IPS-15b (cell line): ENCODE data around the gene LRIF1.

Experiments
- H3K27me3 ChIP-seq: one replicate; pipeline ENCODE4 v1.6.1; 2013; ENCODE audit warnings: low read length; ENCODE audit not compliant: control insufficient read depth, insufficient read depth
- H3K36me3 ChIP-seq: one replicate; pipeline ENCODE4 v1.6.1; 2013; ENCODE audit warnings: low read length; ENCODE audit not compliant: control insufficient read depth, insufficient read depth
- H3K4me1 ChIP-seq: one replicate; pipeline ENCODE4 v1.6.1; 2013; ENCODE audit warnings: mild to moderate bottlenecking, low read length; ENCODE audit not compliant: control insufficient read depth, insufficient read depth
- H3K4me3 ChIP-seq: one replicate; pipeline ENCODE4 v1.5.1; 2013; ENCODE audit warnings: low read depth, low read length
- H3K9ac ChIP-seq: one replicate; pipeline ENCODE4 v1.6.1; 2013; ENCODE audit warnings: low read depth, mild to moderate bottlenecking, low read length
- H3K9me3 ChIP-seq: one replicate; pipeline ENCODE4 v1.6.1; 2013; ENCODE audit warnings: mild to moderate bottlenecking, low read length; ENCODE audit not compliant: control insufficient read depth, insufficient read depth

LRIF1 gene

DNA sequence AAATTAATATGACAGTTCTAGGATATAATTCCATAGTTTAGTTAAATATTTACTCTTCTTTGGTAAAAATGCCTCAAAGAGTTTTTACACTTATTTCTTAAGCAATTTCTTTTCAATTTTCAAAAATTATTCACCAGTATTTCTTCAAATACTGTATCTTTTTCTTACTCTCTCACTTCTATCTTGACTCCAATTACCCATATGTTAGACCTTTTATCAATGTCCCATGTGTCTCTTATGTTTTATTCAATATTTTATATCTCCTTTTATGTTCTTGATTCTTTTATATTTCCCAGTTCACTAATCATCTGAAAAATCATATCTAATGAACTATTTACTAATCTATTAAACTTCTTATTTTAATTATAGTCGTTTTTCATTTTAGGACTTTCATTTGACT, 11.5 kb upstream of the LRIF1 start:
- H3K9ac ChIP-seq = no peak overlapping the region
- no peak overlapping the region for H3K4me3 ChIP-seq
- no peaks in the 10 kb centered on the region for H3K9me3 ChIP-seq
- no peaks in the 10 kb centered on the region for H3K36me3 ChIP-seq
- peaks cover 3% of the 10 kb centered on the region for H3K27me3 ChIP-seq
- no peaks in the 10 kb centered on the region for H3K4me1 ChIP-seq

DNA sequence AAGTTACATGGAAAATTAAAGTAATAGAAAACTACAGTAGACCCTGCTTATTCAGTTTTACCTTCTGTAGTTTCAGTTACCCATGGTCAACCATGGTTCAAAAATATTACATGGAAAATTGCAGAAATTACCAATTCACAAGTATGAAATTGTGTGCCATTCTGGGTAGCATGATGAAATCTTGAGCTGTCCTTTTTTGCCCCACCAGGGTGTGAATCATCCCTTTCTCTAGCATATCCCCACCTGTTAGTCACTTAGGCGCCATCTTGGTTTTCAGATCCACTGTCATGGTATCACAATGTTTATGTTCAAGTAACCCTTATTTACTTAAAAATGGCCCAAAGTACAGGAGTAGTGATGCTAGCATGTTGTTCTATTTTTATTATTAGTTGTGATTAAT, 3.5 kb upstream of the LRIF1 start:
- Histone ChIP-seq H3K4me1 (no peaks in the 10 kb centered on the region), H3K4me3 (no peak overlapping the region), H3K36me3 (no peaks in the 10 kb centered on the region), H3K9ac (no peak overlapping the region), H3K27me3 (no peaks in the 10 kb centered on the region), H3K9me3 (no peaks in the 10 kb centered on the region)

DNA sequence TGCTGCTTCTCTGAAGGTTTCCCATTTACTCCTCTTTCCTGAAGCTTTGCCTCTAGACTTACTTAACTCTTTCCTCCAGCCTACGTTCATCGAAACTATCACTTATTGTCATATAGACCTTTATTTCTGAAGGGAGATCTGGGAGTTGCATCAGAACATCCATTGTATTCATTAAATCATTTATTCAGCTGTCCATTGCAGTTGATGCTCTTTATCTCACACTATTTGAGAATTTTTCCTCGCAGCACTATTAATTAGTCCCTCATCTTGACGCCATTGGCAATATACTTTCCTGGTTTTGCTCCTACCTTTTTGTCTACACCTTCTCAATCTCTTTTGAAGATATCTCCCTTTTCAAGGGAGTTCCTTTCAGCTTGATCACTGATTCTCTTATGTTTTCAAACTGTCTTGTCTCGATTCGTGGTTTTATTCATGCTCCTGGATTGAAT, 757 bp upstream of the LRIF1 start:
- H3K9me3 ChIP-seq = no peaks in the 10 kb centered on the region
- H3K9ac ChIP-seq = peak overlapping the region; percentile 77
- no peaks in the 10 kb centered on the region for H3K36me3 ChIP-seq
- H3K4me3 ChIP-seq = peak overlapping the region; percentile 75
- no peaks in the 10 kb centered on the region for H3K27me3 ChIP-seq
- no peaks in the 10 kb centered on the region for H3K4me1 ChIP-seq

DNA sequence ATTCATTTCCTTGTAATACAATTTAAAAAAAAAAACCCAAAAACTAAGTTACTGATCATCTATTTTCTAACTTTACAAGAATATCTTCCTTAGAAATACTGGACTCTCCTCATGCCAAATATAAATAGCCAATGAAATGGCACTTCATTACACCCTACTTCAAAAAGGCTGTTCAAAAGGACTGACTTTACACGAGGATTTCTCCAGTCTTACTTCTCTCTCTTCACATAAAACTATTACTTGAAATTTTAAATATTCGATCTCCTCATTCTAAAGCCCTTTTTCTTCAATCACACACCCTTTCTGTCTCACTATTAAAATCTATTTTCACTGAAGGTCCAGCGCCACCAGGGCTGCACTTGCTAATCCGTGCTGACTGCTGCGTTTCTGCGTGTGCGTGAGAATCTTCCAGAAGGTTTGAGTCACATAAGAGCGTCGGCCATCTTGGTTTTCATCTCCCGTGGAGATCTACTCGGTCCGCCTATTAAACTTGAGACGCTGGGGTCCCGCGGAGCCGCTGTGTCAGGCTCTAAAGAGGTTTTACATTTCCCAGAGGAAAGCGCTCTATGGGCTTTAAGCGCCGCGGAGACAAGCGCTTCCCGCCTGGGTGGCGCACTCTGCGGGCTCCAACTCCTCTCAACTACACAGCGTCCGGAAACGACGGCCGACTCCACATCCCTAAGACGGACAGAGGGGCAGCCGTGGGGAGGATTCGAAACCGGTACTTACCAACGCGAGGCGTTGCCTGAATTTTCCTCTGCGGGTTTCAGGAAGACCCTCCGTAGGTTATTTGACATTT, 631 bp downstream of the LRIF1 start:
- Histone ChIP-seq H3K9ac (peak overlapping the region; percentile 94), H3K36me3 (no peaks in the 10 kb centered on the region), H3K9me3 (no peaks in the 10 kb centered on the region), H3K4me1 (no peaks in the 10 kb centered on the region), H3K4me3 (peak overlapping the region; percentile 93), H3K27me3 (no peaks in the 10 kb centered on the region)

DNA sequence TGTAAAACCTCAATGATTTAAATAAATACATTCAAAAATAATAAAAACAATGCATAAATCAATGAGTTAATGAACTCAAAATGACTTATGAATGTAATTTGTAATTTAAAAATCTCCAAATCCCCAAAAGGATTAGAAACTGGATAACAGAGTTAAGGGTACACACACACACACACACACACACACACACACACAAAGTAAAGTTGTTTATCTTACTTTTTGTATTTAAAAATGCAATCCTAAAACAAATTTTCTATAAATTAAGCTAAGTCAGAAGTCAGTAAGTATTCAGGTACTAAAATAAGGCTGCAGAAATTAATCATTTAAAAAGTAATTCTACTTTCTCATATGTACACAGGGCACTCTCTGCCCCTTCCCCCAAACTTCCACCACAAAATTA, 1.8 kb downstream of the LRIF1 start:
- Histone ChIP-seq H3K4me1 (no peaks in the 10 kb centered on the region), H3K9ac (no peak overlapping the region), H3K4me3 (no peak overlapping the region), H3K9me3 (no peaks in the 10 kb centered on the region), H3K27me3 (no peaks in the 10 kb centered on the region), H3K36me3 (no peaks in the 10 kb centered on the region)

DNA sequence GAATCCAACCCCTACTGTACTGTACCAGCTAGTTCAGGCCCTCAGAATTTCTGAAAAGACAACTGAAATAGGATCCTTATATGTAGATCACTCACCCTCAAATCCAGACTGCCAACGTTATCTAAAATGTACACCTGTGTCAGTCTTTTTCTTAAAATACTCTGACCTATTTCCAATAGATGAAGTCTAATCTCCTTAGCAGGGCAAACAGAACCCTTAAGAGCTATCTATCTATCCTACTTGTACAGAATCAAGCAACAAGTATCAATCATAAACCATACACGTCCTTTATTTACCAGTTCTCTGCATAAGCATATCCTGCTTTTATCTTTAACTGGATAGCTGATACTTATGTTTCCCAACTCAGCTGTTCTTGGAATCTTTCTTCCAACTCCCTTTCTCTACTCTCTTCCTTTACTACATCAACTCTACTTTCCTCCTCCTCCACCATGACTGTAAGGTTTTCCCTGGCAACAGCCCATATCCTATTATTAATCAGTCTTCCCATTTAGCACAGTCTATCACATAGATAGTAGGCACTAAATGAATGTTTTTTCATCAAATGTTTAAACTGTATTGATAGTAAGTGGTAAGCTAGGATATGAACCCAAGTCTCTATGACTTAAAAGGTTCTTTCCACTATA, 2.8 kb downstream of the LRIF1 start:
- Histone ChIP-seq H3K9me3 (no peaks in the 10 kb centered on the region), H3K36me3 (no peaks in the 10 kb centered on the region), H3K27me3 (no peaks in the 10 kb centered on the region), H3K9ac (no peak overlapping the region), H3K4me1 (no peaks in the 10 kb centered on the region), H3K4me3 (no peak overlapping the region)

DNA sequence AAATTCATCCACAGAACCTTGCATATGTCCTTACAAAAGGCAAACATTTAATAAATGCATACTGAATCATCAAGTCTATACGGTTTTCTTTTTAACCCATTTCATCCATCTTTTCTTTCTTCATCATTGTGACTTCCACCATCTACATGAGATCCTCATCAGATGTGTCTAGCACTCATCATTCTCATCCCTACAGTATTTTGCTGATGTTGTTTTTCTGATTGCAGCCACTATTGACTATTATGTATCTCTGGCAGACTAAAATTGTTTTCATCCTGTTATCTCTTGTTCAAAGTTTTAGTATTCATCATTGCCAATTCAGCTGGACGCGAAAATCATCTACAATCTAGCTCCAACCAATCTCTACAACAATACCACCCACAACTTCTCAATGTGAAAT, 5.9 kb downstream of the LRIF1 start:
- Histone ChIP-seq H3K4me3 (no peak overlapping the region), H3K36me3 (no peaks in the 10 kb centered on the region), H3K9ac (no peak overlapping the region), H3K27me3 (no peaks in the 10 kb centered on the region), H3K9me3 (no peaks in the 10 kb centered on the region), H3K4me1 (no peaks in the 10 kb centered on the region)

DNA sequence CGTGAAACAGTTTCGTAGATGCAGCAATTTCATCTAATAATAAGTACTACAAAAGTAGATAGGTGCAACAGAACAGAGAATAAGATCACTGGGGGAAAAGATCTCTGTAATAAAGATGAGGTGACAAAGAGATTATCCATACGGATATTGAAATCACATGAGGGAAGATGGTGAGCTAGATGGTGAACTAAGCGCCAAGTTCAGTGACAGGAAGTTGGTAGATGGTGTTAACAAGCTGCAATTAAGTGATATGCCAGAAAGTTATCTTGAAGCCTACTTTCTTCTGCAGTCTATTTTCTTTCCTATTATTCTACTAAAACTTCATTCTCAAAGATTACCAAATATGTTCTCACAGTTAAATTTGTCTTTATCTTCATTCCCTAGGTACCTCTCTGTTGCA, 7.1 kb downstream of the LRIF1 start:
- H3K36me3 ChIP-seq = no peaks in the 10 kb centered on the region
- H3K4me3 ChIP-seq = no peak overlapping the region
- no peak overlapping the region for H3K9ac ChIP-seq

DNA sequence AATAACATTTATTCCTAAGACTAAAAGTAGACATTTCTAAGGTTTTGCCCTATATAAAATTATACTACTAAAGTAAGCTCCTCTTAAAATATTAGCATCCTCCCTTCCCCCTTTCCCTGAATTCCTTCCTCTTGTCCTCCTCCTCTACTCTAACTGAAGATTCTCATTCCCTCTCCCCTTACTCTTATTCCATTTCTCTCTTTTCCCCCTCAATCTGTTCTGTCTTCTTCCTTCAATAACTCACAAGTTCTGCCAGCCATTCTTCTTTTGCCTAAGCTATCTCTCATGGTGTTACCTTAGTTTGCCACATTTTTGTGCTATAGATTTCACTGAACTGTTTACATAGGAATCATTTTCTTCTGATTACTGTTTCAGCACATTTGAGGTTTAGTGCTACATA, 10.7 kb downstream of the LRIF1 start:
- no peaks in the 10 kb centered on the region for H3K27me3 ChIP-seq
- peaks cover 4% of the 10 kb centered on the region for H3K36me3 ChIP-seq
- no peaks in the 10 kb centered on the region for H3K4me1 ChIP-seq
- no peak overlapping the region for H3K4me3 ChIP-seq
- no peaks in the 10 kb centered on the region for H3K9me3 ChIP-seq
- no peak overlapping the region for H3K9ac ChIP-seq

More for the DNA sequence above, 7.1 kb downstream of the LRIF1 start:
- Histone ChIP-seq H3K9me3 (no peaks in the 10 kb centered on the region), H3K27me3 (no peaks in the 10 kb centered on the region), H3K4me1 (no peaks in the 10 kb centered on the region)

DNA sequence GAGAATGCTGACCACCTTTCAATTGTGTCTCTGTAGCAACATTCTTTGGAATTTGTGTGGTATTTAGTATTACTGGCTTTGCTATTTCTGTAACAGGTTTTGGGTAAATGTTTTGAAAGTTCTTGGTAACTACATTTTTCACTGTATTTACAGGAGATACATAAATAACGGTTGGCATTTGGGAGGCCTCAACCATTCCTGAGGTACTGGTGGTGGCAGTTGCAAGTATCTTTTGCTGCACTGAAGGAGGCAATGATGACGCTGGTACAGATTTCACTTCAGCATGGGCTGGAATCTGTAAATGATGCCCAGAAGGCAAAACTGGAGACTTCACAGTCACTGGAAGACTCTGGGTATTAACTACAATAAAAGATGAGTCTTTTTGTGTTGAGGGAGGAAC, 11.7 kb downstream of the LRIF1 start:
- H3K4me3 ChIP-seq = no peak overlapping the region

DNA sequence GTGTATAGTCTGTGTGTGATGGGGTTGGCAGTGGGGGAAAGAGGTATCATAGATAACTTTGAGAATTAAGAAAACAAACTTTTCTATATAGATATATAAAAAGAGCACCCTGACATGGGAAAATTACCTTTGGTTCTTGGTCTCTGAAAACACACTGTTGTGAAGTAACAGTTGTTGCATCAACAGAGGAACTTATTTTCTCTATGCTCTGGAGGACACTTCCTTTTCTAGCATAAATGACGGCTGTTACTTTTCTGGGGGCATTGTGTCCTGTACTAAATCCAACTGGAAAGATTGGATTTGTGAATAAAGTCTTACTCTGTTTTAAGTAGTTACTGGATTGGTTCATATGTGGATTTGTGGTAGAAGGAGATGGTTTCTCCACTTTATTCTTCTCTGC, 12.6 kb downstream of the LRIF1 start:
- Histone ChIP-seq H3K27me3 (no peaks in the 10 kb centered on the region), H3K9me3 (no peaks in the 10 kb centered on the region), H3K4me1 (no peaks in the 10 kb centered on the region), H3K9ac (no peak overlapping the region), H3K4me3 (no peak overlapping the region), H3K36me3 (peaks cover 4% of the 10 kb centered on the region)

More for the DNA sequence above, 11.7 kb downstream of the LRIF1 start:
- no peaks in the 10 kb centered on the region for H3K27me3 ChIP-seq
- no peaks in the 10 kb centered on the region for H3K4me1 ChIP-seq
- H3K36me3 ChIP-seq = peaks cover 4% of the 10 kb centered on the region
- H3K9ac ChIP-seq = no peak overlapping the region
- no peaks in the 10 kb centered on the region for H3K9me3 ChIP-seq
